GM21381 (cell line): ENCODE results near the gene TBX15.

Experiments
- ATAC-seq: cut with Tn5 transposase; IDR thresholded peaks from one replicate; pipeline ENCODE4 v1.9.1; 2021; ENCODE audit warnings: mild to moderate bottlenecking, moderate library complexity; ENCODE audit not compliant: unreplicated experiment

TBX15 gene

GRCh38 chr1:118900643-118901440, 87.3 kb downstream of the TBX15 start:
- no peak for ATAC-seq

DNA sequence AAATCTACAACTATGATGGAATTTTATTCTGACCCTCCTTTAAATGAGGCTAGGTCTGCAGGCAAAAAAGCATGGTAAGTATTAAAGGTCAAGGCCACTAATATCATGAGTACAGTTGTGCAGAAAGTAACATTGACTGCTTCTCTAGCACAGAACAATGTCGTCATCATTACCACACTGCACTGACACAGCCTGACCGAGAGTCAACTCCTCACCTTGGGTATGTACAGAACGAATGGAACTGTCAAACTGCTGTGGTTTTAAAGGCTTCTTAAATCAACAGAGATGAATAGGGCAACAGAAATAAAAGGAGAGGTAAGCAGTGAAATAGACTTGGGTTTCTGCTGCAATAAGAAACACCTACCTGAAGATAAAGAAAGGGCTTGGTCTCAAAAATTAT, 88.8 kb downstream of the TBX15 start:
- ATAC-seq, result no peak

- ATAC-seq, result no peak
These were observed 89.4 kb downstream of the TBX15 start for GRCh38 chr1:118898712-118899111.

GRCh38 chr1:118896416-118896815, 91.7 kb downstream of the TBX15 start:
- ATAC-seq, result no peak

DNA sequence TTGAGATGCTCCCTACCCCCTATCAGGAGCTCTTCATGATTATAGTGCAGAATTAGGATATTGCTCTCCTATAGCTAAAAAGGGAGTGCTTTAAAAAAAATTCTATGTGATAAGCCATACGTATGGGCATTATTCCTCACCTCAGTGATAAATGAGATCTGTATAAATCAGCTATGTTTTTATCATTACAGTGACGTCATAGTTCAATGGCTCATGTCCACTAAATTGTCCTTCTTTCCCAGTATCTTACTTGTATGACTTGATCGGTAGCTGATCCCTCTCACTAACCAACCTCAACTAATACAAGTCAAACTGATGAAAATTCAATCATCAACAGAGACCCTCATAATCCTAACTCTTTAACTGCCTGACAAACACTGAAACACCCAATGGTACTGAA, 93.3 kb downstream of the TBX15 start:
- ATAC-seq, result no peak

DNA sequence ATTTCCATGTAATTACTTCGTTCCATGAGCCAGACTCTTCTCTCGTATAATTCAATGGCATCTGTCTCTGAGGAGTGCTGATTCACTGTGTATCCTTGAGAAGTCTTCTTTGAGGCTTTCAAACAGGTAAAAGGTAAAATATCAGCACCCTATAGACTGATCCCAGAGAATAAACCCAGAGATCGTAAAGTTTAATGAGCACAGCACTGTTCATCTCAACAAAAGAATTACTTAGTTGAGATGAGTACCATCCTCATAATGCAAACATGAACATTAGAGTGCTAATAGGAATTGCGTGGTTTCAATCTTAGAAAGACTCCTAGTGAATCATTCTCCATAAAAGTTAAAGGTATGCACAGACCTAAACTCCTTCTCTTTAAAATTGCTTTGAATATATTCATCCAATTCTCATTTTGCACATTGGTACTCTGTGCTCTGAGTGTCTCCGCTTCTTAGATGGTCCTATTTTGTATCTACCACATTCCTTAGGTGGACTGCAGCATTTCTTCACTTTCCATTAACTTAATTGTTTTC, 97.2 kb downstream of the TBX15 start:
- no peak for ATAC-seq

GRCh38 chr1:118884946-118885345, 103.2 kb downstream of the TBX15 start:
- ATAC-seq, result no peak

GRCh38 chr1:118881751-118882150, 106.4 kb downstream of the TBX15 start:
- ATAC-seq, result no peak

DNA sequence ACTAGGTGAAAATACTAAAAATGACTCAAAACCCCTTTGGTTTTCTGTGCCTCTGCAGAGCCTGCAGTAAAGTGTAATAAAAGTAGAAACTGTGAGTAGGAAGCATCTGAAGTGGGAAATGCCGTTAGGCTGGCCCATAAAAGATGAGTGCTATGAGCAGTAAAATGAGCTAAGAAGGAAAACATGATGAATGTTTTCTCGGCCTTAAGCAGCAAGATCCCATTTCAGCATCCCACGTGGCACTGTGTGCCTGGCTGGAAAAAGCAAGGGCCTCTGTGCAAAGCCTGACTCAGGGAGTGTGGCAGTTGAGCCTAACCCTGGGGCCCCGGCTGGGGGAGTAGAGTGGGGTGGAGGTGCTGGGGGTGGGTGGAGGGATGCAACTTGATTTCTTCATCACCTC, 109.5 kb downstream of the TBX15 start:
- ATAC-seq, result no peak

- ATAC-seq, result no peak
These were observed 110.3 kb downstream of the TBX15 start for GRCh38 chr1:118877668-118878396.

DNA sequence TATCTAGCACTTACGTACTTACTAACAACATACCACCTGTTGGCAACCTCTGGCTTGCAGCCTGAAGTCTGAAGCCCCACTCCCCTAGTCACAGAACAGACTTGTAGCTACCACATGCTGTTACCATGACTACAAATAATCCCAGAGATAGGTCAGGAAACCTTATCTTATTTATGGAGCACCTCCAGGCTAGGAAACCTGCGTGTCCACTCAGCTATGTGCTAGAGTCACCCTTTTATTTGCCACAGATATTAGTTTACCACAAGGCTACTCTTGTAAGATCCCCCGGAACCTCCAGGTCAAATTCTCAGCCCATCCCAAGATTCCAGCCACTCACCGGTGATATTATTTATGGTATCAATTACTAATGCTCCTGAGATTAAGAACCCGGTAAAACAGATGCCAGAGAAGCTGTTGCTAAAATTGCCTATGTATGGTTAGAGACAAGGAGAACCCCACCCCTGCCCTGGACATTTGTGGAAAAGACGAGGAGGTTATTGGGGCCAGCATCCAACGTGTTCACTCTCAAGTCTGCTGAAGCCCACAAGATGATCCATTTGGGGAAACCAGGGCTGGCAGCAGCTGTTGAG, 116.5 kb downstream of the TBX15 start:
- ATAC-seq, result no peak

GRCh38 chr1:118868387-118868786, 119.8 kb downstream of the TBX15 start:
- ATAC-seq, result no peak

DNA sequence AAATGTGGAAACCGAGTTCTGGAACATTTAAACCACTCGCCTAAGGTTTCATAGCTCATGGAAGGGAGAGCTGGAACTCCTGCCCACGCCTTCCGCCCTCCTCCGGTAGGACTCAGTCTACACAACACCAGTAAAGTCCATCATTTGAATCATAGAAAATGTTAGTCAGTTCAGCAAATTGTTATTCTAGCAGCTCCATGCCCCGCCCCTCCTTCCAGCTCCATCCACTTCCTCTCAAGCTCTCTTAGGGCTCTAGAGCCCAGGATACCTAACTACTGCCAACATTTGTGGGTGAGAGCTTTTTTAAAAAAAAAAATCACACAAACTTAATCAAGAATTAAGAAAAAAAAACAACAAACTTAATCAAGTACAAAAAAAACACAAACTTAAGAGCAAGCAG, 121.8 kb downstream of the TBX15 start:
- ATAC-seq, result no peak

DNA sequence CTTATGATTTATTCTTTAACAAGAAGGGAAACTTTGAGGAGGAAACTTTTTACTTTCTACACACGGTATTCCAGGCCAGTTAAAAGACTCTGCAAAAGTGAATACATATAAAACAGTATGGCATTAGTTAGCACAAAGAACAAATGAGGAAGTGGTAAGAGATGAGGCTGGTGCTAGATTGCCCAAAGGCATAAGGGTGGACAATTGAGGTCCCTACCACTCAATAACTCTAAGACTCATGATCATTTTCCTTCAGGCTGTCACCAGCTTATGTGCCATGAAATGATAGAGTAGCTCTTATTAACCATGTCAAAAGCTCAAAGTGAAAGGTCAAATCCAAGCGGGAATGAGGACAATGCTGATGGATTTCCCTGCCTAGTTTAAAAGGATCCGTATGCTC, 124.5 kb downstream of the TBX15 start:
- ATAC-seq, result no peak

DNA sequence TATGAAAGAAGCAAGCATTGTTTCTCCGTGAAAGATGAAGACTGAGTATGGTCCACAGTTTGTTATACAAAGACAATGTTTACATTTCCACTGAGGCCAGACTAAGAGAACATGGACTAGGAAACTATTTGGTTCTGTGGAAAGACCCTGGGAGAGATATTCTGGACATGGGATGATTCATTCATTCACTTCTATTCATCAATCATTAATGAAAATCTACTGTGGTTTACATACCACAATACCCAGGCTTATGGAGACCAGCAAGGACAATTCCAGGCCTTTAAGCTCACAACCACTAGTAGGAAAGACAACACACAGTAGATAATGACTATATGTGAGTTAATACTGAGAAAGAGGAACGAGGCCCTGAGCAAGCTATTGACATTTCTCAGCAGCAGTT, 125.4 kb downstream of the TBX15 start:
- ATAC-seq, result no peak

- no peak for ATAC-seq
These were observed 126.9 kb downstream of the TBX15 start for GRCh38 chr1:118861216-118861615.

DNA sequence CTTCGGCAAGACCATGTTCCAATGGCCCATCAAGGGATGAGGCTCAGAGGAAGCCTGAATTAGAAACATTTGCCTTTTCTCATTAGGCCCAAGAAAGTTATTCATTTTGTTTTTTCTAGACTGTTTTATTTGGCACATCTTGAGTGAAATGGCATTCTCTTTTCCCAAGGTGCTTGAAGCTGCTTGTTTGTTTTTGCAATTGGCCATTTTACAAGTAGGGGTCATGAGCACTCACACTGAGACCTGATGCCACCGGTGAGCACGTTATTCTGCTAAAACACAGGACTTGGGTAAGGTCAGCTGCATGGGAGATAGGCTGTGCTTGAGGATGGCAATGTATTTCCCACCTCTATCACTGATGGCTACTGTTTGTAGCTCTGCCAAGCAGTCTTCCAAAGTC, 128.1 kb downstream of the TBX15 start:
- no peak for ATAC-seq

DNA sequence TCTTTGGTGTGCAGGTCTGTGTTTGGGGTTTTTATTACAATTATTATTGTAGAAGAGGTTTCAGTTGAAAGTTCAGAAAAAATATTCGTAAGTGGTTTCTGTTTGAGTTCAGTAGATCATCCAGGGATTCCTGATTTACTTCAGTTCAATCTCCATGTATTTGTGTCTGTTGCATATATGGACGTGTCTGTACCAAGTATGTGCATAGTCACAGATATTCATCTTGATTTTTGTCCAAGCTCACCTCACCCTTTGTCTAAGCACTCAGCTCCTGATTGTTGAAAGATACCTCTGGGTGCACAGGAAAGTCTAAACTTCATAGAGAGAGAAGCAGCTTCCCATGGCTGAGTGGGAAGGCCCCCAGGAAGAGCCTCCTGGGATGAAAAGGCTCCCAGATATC, 141.7 kb downstream of the TBX15 start:
- no peak for ATAC-seq

DNA sequence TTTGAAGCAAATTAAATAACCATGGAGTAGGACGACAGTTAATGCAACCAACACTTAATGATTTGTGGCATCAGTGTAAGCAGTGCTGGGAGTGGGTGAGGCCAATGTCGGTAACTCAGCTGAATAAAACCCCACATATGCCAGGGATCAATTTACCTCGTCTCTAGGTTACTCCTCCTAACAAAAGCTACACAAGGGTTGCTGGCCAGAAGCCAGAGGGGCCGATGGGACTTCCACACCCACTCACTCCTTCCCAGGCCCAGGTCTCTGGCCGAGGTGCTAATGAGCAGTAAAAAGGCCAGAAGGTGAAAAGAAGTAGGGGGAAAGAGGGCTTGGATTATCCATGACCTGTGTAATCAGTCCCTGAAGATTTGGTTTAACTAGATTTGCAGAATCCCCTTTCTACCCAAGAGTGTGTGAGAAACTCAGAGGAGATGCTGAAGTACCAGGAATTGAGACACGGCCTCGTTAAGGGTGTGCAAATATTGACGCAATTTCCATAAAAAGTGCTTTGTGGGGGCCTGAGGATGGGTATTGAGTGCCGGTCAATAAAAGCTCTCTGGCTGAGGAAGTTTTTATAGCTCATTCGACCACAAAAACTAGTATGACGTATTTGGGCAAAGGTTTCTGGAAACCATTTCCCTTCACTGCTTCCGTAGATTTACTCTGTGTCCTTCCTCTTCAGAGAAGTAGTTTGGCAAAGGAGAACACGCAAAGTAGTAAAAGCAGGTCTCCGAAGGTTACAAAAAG, 145.5 kb downstream of the TBX15 start:
- no peak for ATAC-seq

GRCh38 chr1:118841521-118841920, 146.6 kb downstream of the TBX15 start:
- no peak for ATAC-seq
